H54 (cell line): Measurements from ENCODE around the gene DYNC2H1.

Source experiments
- DNase-seq: peaks from one replicate; pipeline ENCODE4 v3.0.0; 2011; ENCODE audit warnings: low spot score, mixed read lengths; ENCODE audit not compliant: insufficient read length
- FAIRE-seq: peaks from 3 replicates; lab custom pipeline; 2011; peaks lifted over from hg19 to GRCh38; lab: Jason Lieb, UNC
- POLR2A ChIP-seq: IDR thresholded peaks from 2 replicates; pipeline ENCODE4 v1.6.1; 2011; ENCODE audit warnings: low read depth, mild to moderate bottlenecking, low read length

Gene DYNC2H1

GRCh38 chr11:103380031-103380430, 270.8 kb downstream of the DYNC2H1 start:
- no peak for DNase-seq
- no peak for FAIRE-seq
- no peak for TF ChIP-seq POLR2A

- TF ChIP-seq POLR2A, result no peak
- no peak for FAIRE-seq
- no peak for DNase-seq
Observed at GRCh38 chr11:103384652-103385051, 275.4 kb downstream of the DYNC2H1 start.

GRCh38 chr11:103395612-103396011, 286.4 kb downstream of the DYNC2H1 start:
- no peak for TF ChIP-seq POLR2A
- FAIRE-seq, result no peak
- no peak for DNase-seq

GRCh38 chr11:103396237-103396636, 287.0 kb downstream of the DYNC2H1 start:
- DNase-seq (no peak), FAIRE-seq (no peak)
- TF ChIP-seq POLR2A, result no peak

- FAIRE-seq, result no peak
- DNase-seq, result no peak
- TF ChIP-seq POLR2A, result no peak
Observed at GRCh38 chr11:103397369-103397768, 288.1 kb downstream of the DYNC2H1 start.

- TF ChIP-seq POLR2A, result no peak
- no peak for FAIRE-seq
- DNase-seq, result no peak
Observed at GRCh38 chr11:103398829-103399228, 289.6 kb downstream of the DYNC2H1 start.

- TF ChIP-seq POLR2A, result no peak
- FAIRE-seq (no peak), DNase-seq (no peak)
Observed at GRCh38 chr11:103406357-103406756, 297.1 kb downstream of the DYNC2H1 start.

GRCh38 chr11:103407641-103408040, 298.4 kb downstream of the DYNC2H1 start:
- no peak for TF ChIP-seq POLR2A
- DNase-seq (no peak), FAIRE-seq (no peak)

GRCh38 chr11:103413266-103413888, 304.2 kb downstream of the DYNC2H1 start:
- no peak for TF ChIP-seq POLR2A
- FAIRE-seq (no peak), DNase-seq (no peak)

- TF ChIP-seq POLR2A, result no peak
- no peak for DNase-seq
- no peak for FAIRE-seq
Observed at GRCh38 chr11:103418014-103418413, 308.8 kb downstream of the DYNC2H1 start.

- DNase-seq, result no peak
- TF ChIP-seq POLR2A, result no peak
- no peak for FAIRE-seq
Observed at GRCh38 chr11:103420593-103420992, 311.4 kb downstream of the DYNC2H1 start.

- peak; percentile 3 for DNase-seq
- no peak for TF ChIP-seq POLR2A
- FAIRE-seq, result peak; percentile 79
Observed at GRCh38 chr11:103433386-103434072, 324.3 kb downstream of the DYNC2H1 start.

- DNase-seq, result no peak
- TF ChIP-seq POLR2A, result no peak
- no peak for FAIRE-seq
Observed at GRCh38 chr11:103434073-103434411, 324.8 kb downstream of the DYNC2H1 start.

- DNase-seq, result no peak
- no peak for TF ChIP-seq POLR2A
- FAIRE-seq, result no peak
Observed at GRCh38 chr11:103436131-103436770, 327.0 kb downstream of the DYNC2H1 start.
